ENCODE measurements around the gene PYGO2. TPM values are rescaled to one million over a fixed set of nuclear protein-coding genes. Genes with fewer than 3 reads are reported as not detected.
A peak's percentile ranks its signal among the peaks of the same experiment; 100 is the strongest.

PYGO2 gene
- total RNA-seq, 2 experiments from 2014 or later: 21.2 to 21.8 TPM

DNA sequence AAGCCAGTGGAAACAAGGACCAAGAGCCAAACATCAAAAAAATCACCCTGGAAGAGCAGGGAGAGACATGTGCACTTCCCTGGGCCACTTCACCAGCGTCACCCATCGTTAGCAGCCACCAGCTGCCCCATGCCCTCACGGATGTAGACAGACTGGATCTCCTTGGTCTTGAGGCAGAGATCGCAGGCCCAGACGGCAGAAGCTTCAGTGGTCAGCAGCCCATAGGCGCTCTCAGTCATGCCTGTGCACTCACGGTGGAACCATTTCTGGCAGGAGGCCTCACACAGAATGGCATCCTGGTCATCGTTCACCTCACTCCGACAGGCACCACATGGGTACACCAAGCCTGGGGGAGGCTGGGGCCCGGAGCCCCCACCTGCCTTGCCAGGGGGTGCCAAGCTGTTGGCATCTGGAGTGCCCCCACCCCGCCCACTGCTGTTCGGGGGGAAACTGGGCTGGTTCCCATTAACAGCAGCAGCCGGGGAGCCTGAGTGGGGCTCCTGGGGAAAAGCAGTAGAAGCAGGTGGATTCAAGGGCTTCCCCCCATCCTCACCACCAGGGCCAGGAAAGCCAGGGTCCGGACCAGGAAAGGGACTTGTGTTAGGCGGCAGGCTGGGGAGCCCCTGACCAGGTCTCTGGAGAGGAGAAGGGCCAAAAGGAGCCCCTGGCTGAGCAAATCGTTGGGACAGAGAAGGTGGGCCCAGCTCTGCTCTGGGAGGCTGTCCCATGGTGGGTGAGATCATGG lies 2.7 kb downstream of the PYGO2 start:
- Mint-ChIP-seq H3K36me3 (ENCODE audit: low read depth) (peaks cover 30% of the 10 kb centered on the region), H3K27me3 (no peaks in the 10 kb centered on the region), H3K27ac (peak overlapping the region; percentile 61), H3K4me1 (ENCODE audit: low read depth) (peaks cover 58% of the 10 kb centered on the region), H3K9me3 (no peaks in the 10 kb centered on the region), H3K4me3 (no peak overlapping the region)
- DNase-seq (no peak), ATAC-seq (no peak)
- TF ChIP-seq, protein P1, sequence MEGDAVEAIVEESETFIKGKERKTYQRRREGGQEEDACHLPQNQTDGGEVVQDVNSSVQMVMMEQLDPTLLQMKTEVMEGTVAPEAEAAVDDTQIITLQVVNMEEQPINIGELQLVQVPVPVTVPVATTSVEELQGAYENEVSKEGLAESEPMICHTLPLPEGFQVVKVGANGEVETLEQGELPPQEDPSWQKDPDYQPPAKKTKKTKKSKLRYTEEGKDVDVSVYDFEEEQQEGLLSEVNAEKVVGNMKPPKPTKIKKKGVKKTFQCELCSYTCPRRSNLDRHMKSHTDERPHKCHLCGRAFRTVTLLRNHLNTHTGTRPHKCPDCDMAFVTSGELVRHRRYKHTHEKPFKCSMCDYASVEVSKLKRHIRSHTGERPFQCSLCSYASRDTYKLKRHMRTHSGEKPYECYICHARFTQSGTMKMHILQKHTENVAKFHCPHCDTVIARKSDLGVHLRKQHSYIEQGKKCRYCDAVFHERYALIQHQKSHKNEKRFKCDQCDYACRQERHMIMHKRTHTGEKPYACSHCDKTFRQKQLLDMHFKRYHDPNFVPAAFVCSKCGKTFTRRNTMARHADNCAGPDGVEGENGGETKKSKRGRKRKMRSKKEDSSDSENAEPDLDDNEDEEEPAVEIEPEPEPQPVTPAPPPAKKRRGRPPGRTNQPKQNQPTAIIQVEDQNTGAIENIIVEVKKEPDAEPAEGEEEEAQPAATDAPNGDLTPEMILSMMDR (IDR thresholded peaks at IDR 0.05): no peak
- ChIA-PET POLR2A (interaction anchor here (0.5 to 1.7 kb wide), 4 partner anchors 13 to 177 kb away, joined by 3 to 7 read pairs (median 4); partner anchors contain the start of genes CKS1B and SLC50A1), CTCF (interaction anchor here (1.1 to 2.4 kb wide), 2 partner anchors 12 to 103 kb away, joined by 3 to 5 read pairs; no protein-coding TSS in a partner anchor)
- intact Hi-C loops (cut with micrococcal nuclease): no loop called here

DNA sequence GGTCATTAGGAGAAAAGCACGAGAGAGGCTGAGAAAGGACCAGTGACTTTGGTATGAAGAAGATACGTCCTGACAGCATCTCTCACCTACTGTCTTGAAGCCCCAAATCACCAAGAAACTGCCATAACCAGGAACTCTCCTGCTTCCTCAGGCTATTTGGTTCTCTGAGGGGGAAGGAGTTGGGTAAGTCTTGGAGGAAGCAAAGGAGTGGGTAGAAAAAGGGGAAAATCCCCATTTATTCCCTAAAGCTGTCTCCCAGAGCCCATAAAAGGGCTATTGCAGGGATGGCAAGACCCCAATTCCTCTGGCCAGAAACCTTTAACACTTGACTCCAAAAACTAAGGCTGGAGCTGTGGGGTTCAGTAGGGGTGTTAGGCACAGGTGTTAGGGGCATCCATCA lies 3.5 kb downstream of the PYGO2 start:
- Mint-ChIP-seq H3K4me1 (ENCODE audit: low read depth) (peaks cover 59% of the 10 kb centered on the region), H3K9me3 (no peaks in the 10 kb centered on the region), H3K36me3 (ENCODE audit: low read depth) (peaks cover 23% of the 10 kb centered on the region), H3K27me3 (no peaks in the 10 kb centered on the region), H3K27ac (no peak overlapping the region), H3K4me3 (no peak overlapping the region)
- CTCF ChIA-PET: interaction anchor here (2.4 to 6.7 kb wide), 2 partner anchors 58 to 104 kb away, joined by 5 to 37 read pairs; no protein-coding TSS in a partner anchor
- DNase-seq (no peak), ATAC-seq (no peak)
- POLR2A ChIA-PET: interaction anchor here (0.9 to 1.7 kb wide), 3 partner anchors 14 to 41 kb away, joined by 3 to 7 read pairs (median 5); partner anchors contain the start of gene CKS1B
- intact Hi-C loops (cut with micrococcal nuclease): no loop called here
- TF ChIP-seq, protein P1 (IDR thresholded peaks at IDR 0.05): no peak

- no peak overlapping the region for H3K4me3 Mint-ChIP-seq
- TF ChIP-seq, protein P1 (IDR thresholded peaks at IDR 0.05): no peak
- H3K36me3 Mint-ChIP-seq (ENCODE audit: low read depth): peaks cover 17% of the 10 kb centered on the region
- intact Hi-C loops (cut with micrococcal nuclease): no loop called here
- ChIA-PET CTCF (interaction anchor here (2.4 to 6.7 kb wide), 3 partner anchors 13 to 105 kb away, joined by 5 to 37 read pairs (median 10); partner anchors contain the start of gene SHC1), POLR2A (interaction anchor here (1.1 to 3.3 kb wide), 3 partner anchors 15 to 20 kb away, joined by 4 to 11 read pairs (median 5); no protein-coding TSS in a partner anchor)
- H3K9me3 Mint-ChIP-seq: no peaks in the 10 kb centered on the region
- peak overlapping the region; percentile 72 for H3K27ac Mint-ChIP-seq
- peaks cover 62% of the 10 kb centered on the region for H3K4me1 Mint-ChIP-seq (ENCODE audit: low read depth)
- no peak for DNase-seq
- no peaks in the 10 kb centered on the region for H3K27me3 Mint-ChIP-seq
- ATAC-seq: no peak
Measured at GRCh38 chr1:154957091-154957657, 4.4 kb downstream of the PYGO2 start.

DNA sequence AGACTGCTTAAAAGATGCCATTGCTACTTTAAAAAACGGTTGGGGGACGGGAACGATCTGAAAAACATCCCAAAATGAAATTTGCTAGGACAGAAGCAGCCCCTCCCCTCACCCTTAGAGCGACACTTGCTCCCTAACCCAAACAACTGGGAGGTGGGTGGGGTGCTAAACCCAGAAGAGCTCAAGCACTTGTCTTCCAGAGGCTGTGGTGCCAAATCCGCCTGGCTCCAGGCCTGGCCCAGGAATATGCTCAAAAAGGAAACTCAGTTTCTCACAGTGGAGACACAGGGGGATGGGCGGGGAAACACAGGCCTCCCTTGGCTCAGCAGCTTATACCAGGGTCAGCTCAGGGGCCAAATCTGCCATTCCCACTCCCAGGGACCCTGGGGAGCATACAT lies 5.0 kb downstream of the PYGO2 start:
- Mint-ChIP-seq H3K27ac (peak overlapping the region; percentile 97), H3K27me3 (no peaks in the 10 kb centered on the region), H3K9me3 (no peaks in the 10 kb centered on the region), H3K4me1 (ENCODE audit: low read depth) (peaks cover 67% of the 10 kb centered on the region), H3K4me3 (peak overlapping the region; percentile 91), H3K36me3 (ENCODE audit: low read depth) (peaks cover 16% of the 10 kb centered on the region)
- TF ChIP-seq, protein P1 (IDR thresholded peaks at IDR 0.05): no peak
- CTCF ChIA-PET: interaction anchor here (0.9 to 6.7 kb wide), 9 partner anchors 14 to 211 kb away, joined by 3 to 49 read pairs (median 10); partner anchors contain the start of genes ADAM15, LENEP, PMVK and SHC1
- DNase-seq (no peak), ATAC-seq (no peak)
- POLR2A ChIA-PET: interaction anchor here (0.8 to 3.3 kb wide), 9 partner anchors 8 to 59 kb away, joined by 3 to 11 read pairs (median 4); partner anchors contain the start of gene FLAD1
- intact Hi-C loops (cut with micrococcal nuclease): no loop called here
